ENCODE data around the gene PRXL2B. TPM values are rescaled to one million over a fixed set of nuclear protein-coding genes. Genes with fewer than 3 reads are reported as not detected.
"Not testable (repeated sequence)": the region's sequence is repeated elsewhere in the genome, so short reads cannot be mapped to it uniquely, and the experiment has no call there.

The PRXL2B gene
- total RNA-seq, 4 donors from 2014 or later = 0.52 to 2.7 (median 1.1) TPM

GRCh38 chr1:2624735-2625300, 38.2 kb downstream of the PRXL2B start:
- intact Hi-C loops (cut with DNase I; ENCODE audit: low total_unique reads) = no loop called here

GRCh38 chr1:2625311-2625710, 38.7 kb downstream of the PRXL2B start:
- no peak overlapping the region for H3K27ac ChIP-seq
- H3K4me3 ChIP-seq = no peak overlapping the region
- H3K27me3 ChIP-seq = peaks cover 23 to 43% (median 39%) of the 10 kb centered on the region in 3 donors
- ATAC-seq (no peak), DNase-seq (no peak)
- H3K9me3 ChIP-seq = no peaks in the 10 kb centered on the region
- no peaks in the 10 kb centered on the region for H3K36me3 ChIP-seq
- in situ Hi-C loops (cut with MboI; ENCODE audit: low sequenced_read_pairs in 4 of 4) = no loop called here
- H3K4me1 ChIP-seq = no peaks in the 10 kb centered on the region
- intact Hi-C loops (cut with DNase I; ENCODE audit: low total_unique reads) = no loop called here
- no peak for TF ChIP-seq POLR2A (IDR thresholded peaks at IDR 0.05)
- TF ChIP-seq CTCF (IDR thresholded peaks at IDR 0.05 in 4 of 5, conservative IDR thresholded peaks at IDR 0.05 in 1 of 5) = no peak

More at GRCh38 chr1:2624735-2625300, 38.2 kb downstream of the PRXL2B start:
- no peak for DNase-seq
- Histone ChIP-seq H3K27me3 (peaks cover 23 to 42% (median 36%) of the 10 kb centered on the region in 3 donors), H3K27ac (no peak overlapping the region), H3K4me3 (no peak overlapping the region), H3K9me3 (no peaks in the 10 kb centered on the region), H3K36me3 (no peaks in the 10 kb centered on the region), H3K4me1 (no peaks in the 10 kb centered on the region)
- in situ Hi-C loops (cut with MboI; ENCODE audit: low sequenced_read_pairs in 4 of 4) = no loop called here
- no peak for TF ChIP-seq CTCF (IDR thresholded peaks at IDR 0.05 in 4 of 5, conservative IDR thresholded peaks at IDR 0.05 in 1 of 5)
- no peak for TF ChIP-seq POLR2A (IDR thresholded peaks at IDR 0.05)
- no peak for ATAC-seq

GRCh38 chr1:2625748-2626147, 39.2 kb downstream of the PRXL2B start:
- H3K9me3 ChIP-seq; DNase-seq; intact Hi-C loops (cut with DNase I; ENCODE audit: low total_unique reads); ATAC-seq; H3K36me3 ChIP-seq; in situ Hi-C loops (cut with MboI; ENCODE audit: low sequenced_read_pairs in 4 of 4); H3K27ac ChIP-seq; H3K4me3 ChIP-seq; H3K4me1 ChIP-seq: not testable (repeated sequence)
- peaks cover 23 to 43% (median 39%) of the 10 kb centered on the region in 3 donors for H3K27me3 ChIP-seq

- Histone ChIP-seq H3K27ac (no peak overlapping the region), H3K36me3 (no peaks in the 10 kb centered on the region), H3K9me3 (no peaks in the 10 kb centered on the region), H3K4me1 (no peaks in the 10 kb centered on the region), H3K4me3 (no peak overlapping the region), H3K27me3 (peaks cover 26 to 55% (median 52%) of the 10 kb centered on the region in 3 donors)
- in situ Hi-C loops (cut with MboI; ENCODE audit: low sequenced_read_pairs in 4 of 4) (no loop called here), intact Hi-C loops (cut with DNase I; ENCODE audit: low total_unique reads) (no loop called here)
- ATAC-seq (no peak), DNase-seq (no peak)
- TF ChIP-seq CTCF (IDR thresholded peaks at IDR 0.05 in 4 of 5, conservative IDR thresholded peaks at IDR 0.05 in 1 of 5) (no peak), POLR2A (IDR thresholded peaks at IDR 0.05) (no peak)
Measured at GRCh38 chr1:2627746-2628145, 41.2 kb downstream of the PRXL2B start.

GRCh38 chr1:2628191-2628932, 41.8 kb downstream of the PRXL2B start:
- Histone ChIP-seq H3K4me3 (no peak overlapping the region), H3K27me3 (peaks cover 31 to 60% (median 58%) of the 10 kb centered on the region in 3 donors), H3K9me3 (no peaks in the 10 kb centered on the region), H3K36me3 (no peaks in the 10 kb centered on the region), H3K27ac (no peak overlapping the region), H3K4me1 (no peaks in the 10 kb centered on the region)
- no peak for DNase-seq
- TF ChIP-seq CTCF (IDR thresholded peaks at IDR 0.05 in 4 of 5, conservative IDR thresholded peaks at IDR 0.05 in 1 of 5) (no peak), POLR2A (IDR thresholded peaks at IDR 0.05) (no peak)
- ATAC-seq = no peak
- intact Hi-C loops (cut with DNase I; ENCODE audit: low total_unique reads) (no loop called here), in situ Hi-C loops (cut with MboI; ENCODE audit: low sequenced_read_pairs in 4 of 4) (no loop called here)

Measured in gastrocnemius medialis (tissue), 4 donors.